Measurements from ENCODE around the gene TMEM204. TPM values are rescaled to one million over a fixed set of nuclear protein-coding genes. Genes with fewer than 3 reads are reported as not detected.

The TMEM204 gene
- total RNA-seq, 3 donors from 2014 or later (not counting 1 experiment from before 2014, with no cell fraction given) = 3.3 to 14.1 (median 7.8) TPM

DNA sequence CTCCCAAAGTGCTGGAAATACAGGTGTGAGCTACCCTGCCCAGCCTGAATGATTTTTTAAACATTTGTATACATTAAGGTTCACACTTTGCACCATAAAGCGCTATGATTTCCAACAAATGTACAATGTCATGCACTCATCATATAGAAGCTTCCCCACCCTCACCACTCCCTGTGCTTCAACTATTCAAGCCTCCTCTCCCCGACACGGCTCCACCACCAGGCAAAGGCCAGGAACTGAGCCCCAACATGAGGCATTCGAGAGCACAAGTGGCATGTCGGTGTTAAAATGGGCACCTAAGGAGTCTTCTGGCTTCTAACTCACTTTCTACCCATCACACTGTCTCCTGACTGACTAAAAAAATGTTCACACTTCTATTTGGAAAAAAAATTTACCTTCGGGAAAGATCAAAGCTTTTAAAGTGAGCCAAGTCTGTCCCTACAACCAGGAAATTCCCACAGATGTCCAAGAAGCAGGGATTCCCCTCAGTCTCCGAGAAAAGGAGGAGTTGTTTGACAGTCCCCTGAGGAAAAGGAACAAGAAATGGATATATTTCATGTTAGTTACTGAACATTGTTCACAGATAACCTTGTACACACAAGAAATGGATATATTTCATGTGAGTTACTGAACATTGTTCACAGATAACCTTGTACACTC is 37.7 kb downstream of the TMEM204 start:
- H3K9me3 ChIP-seq (ENCODE audit: control insufficient read depth, insufficient read depth, low read length) = no peaks in the 10 kb centered on the region
- DNase-seq (no peak), ATAC-seq (no peak)
- WGBS (ENCODE audit: insufficient coverage) = 89% methylated on average over 7 of the region's 7 CpGs
- Mint-ChIP-seq H3K9me3 (no peaks in the 10 kb centered on the region), H3K27me3 (ENCODE audit: low read depth in 2 of 2) (no peaks in the 10 kb centered on the region), H3K36me3 (no peaks in the 10 kb centered on the region), H3K4me3 (no peak overlapping the region), H3K4me1 (no peaks in the 10 kb centered on the region), H3K27ac (no peak overlapping the region)
- TF ChIP-seq, protein P1, sequence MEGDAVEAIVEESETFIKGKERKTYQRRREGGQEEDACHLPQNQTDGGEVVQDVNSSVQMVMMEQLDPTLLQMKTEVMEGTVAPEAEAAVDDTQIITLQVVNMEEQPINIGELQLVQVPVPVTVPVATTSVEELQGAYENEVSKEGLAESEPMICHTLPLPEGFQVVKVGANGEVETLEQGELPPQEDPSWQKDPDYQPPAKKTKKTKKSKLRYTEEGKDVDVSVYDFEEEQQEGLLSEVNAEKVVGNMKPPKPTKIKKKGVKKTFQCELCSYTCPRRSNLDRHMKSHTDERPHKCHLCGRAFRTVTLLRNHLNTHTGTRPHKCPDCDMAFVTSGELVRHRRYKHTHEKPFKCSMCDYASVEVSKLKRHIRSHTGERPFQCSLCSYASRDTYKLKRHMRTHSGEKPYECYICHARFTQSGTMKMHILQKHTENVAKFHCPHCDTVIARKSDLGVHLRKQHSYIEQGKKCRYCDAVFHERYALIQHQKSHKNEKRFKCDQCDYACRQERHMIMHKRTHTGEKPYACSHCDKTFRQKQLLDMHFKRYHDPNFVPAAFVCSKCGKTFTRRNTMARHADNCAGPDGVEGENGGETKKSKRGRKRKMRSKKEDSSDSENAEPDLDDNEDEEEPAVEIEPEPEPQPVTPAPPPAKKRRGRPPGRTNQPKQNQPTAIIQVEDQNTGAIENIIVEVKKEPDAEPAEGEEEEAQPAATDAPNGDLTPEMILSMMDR (IDR thresholded peaks at IDR 0.05) = no peak
- no peaks in the 10 kb centered on the region for H3K4me1 ChIP-seq (ENCODE audit: control insufficient read depth, insufficient read depth, low read length)
- no peak overlapping the region for H3K27ac ChIP-seq (ENCODE audit: low read length)
- no peaks in the 10 kb centered on the region for H3K27me3 ChIP-seq (ENCODE audit: control insufficient read depth, insufficient read depth, low read length)
- no peaks in the 10 kb centered on the region for H3K36me3 ChIP-seq (ENCODE audit: control insufficient read depth, insufficient read depth, low read length)
- intact Hi-C loops (cut with micrococcal nuclease) = no loop called here
- H3K4me3 ChIP-seq (ENCODE audit: low read length) = no peak overlapping the region

DNA sequence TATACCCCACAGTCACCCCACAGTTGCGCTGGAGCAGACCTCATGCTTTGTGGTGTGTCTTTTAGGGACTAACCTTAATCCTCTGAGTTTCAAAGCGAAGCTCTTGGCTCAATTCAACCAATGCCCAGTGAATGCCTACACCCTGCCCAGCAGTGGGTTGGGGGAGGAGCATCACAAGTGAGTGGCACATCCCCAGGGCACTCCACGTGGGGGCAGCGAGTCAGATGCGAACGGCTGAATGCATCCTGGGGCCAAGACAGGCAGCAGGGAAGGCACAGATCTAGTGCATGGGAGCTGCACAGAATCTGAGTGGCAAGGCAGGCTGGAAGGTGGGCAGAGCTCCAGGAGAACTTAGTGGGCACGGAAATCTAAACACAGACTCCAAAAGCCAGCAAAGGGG is 39.2 kb downstream of the TMEM204 start:
- no peak overlapping the region for H3K4me3 ChIP-seq (ENCODE audit: low read length)
- DNase-seq (no peak), ATAC-seq (no peak)
- no peak overlapping the region for H3K4me3 Mint-ChIP-seq
- H3K27ac Mint-ChIP-seq = no peak overlapping the region
- no peaks in the 10 kb centered on the region for H3K4me1 ChIP-seq (ENCODE audit: control insufficient read depth, insufficient read depth, low read length)
- no peak overlapping the region for H3K27ac ChIP-seq (ENCODE audit: low read length)
- no peaks in the 10 kb centered on the region for H3K36me3 ChIP-seq (ENCODE audit: control insufficient read depth, insufficient read depth, low read length)
- H3K36me3 Mint-ChIP-seq = no peaks in the 10 kb centered on the region
- no peaks in the 10 kb centered on the region for H3K4me1 Mint-ChIP-seq
- H3K27me3 ChIP-seq (ENCODE audit: control insufficient read depth, insufficient read depth, low read length) = no peaks in the 10 kb centered on the region
- TF ChIP-seq, protein P1 (IDR thresholded peaks at IDR 0.05) = no peak
- H3K27me3 Mint-ChIP-seq (ENCODE audit: low read depth in 2 of 2) = no peaks in the 10 kb centered on the region
- H3K9me3 Mint-ChIP-seq = no peaks in the 10 kb centered on the region
- 86% methylated on average over 7 of the region's 7 CpGs for WGBS (ENCODE audit: insufficient coverage)
- intact Hi-C loops (cut with micrococcal nuclease) = no loop called here
- H3K9me3 ChIP-seq (ENCODE audit: control insufficient read depth, insufficient read depth, low read length) = no peaks in the 10 kb centered on the region

DNA sequence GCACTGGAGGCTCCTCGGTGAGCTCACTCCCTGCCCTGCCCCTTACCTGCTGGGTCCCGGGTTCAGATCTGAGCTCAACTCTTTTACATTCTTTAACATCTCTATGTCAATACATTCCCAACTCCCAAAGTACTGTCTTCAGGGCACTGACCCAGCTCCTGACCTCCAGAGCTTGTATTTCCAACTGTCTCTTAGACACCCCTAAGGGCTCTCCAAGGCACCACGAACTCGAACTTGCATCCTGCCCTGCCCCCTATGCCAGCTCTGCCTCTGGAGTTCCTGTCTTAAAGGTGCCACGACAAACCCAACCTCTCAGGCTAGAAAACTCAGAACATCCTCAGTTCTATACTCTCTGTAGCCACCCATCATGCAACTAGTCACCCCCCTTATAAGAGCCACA is 39.8 kb downstream of the TMEM204 start:
- intact Hi-C loops (cut with micrococcal nuclease) = no loop called here
- DNase-seq = no peak
- no peaks in the 10 kb centered on the region for H3K27me3 ChIP-seq (ENCODE audit: control insufficient read depth, insufficient read depth, low read length)
- H3K36me3 Mint-ChIP-seq = no peaks in the 10 kb centered on the region
- no peak for ATAC-seq
- H3K9me3 ChIP-seq (ENCODE audit: control insufficient read depth, insufficient read depth, low read length) = no peaks in the 10 kb centered on the region
- 87% methylated on average over 5 of the region's 5 CpGs for WGBS (ENCODE audit: insufficient coverage)
- H3K9me3 Mint-ChIP-seq = no peaks in the 10 kb centered on the region
- TF ChIP-seq, protein P1 (IDR thresholded peaks at IDR 0.05) = no peak
- H3K27ac Mint-ChIP-seq = no peak overlapping the region
- no peaks in the 10 kb centered on the region for H3K36me3 ChIP-seq (ENCODE audit: control insufficient read depth, insufficient read depth, low read length)
- no peak overlapping the region for H3K4me3 Mint-ChIP-seq
- no peak overlapping the region for H3K27ac ChIP-seq (ENCODE audit: low read length)
- no peaks in the 10 kb centered on the region for H3K27me3 Mint-ChIP-seq (ENCODE audit: low read depth in 2 of 2)
- no peaks in the 10 kb centered on the region for H3K4me1 ChIP-seq (ENCODE audit: control insufficient read depth, insufficient read depth, low read length)
- H3K4me1 Mint-ChIP-seq = no peaks in the 10 kb centered on the region
- no peak overlapping the region for H3K4me3 ChIP-seq (ENCODE audit: low read length)

DNA sequence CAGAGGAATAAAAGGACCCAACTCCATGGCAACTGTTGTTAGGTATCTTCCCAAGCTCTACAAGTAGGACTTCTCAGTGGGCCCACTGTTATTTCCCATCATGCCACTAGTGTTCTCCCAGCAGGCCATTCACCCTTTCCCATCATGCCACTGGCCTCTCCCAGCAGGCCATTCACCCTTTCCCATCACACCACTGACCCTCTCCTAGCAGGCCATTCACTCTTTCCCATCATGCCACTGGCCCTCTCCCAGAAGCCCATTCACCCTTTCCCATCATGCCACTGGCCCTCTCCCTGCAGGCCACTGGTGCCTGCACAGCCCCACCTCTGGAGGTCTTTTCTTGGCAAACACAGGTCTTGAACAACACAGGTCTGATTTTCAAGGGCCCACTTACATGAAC is 42.1 kb downstream of the TMEM204 start:
- H3K4me3 Mint-ChIP-seq = no peak overlapping the region
- H3K36me3 ChIP-seq (ENCODE audit: control insufficient read depth, insufficient read depth, low read length) = no peaks in the 10 kb centered on the region
- H3K27me3 Mint-ChIP-seq (ENCODE audit: low read depth in 2 of 2) = no peaks in the 10 kb centered on the region
- no peak for ATAC-seq
- intact Hi-C loops (cut with micrococcal nuclease) = no loop called here
- DNase-seq = no peak
- H3K9me3 Mint-ChIP-seq = no peaks in the 10 kb centered on the region
- no peak overlapping the region for H3K27ac Mint-ChIP-seq
- H3K27ac ChIP-seq (ENCODE audit: low read length) = no peak overlapping the region
- no peaks in the 10 kb centered on the region for H3K36me3 Mint-ChIP-seq
- H3K27me3 ChIP-seq (ENCODE audit: control insufficient read depth, insufficient read depth, low read length) = no peaks in the 10 kb centered on the region
- H3K4me1 ChIP-seq (ENCODE audit: control insufficient read depth, insufficient read depth, low read length) = no peaks in the 10 kb centered on the region
- H3K9me3 ChIP-seq (ENCODE audit: control insufficient read depth, insufficient read depth, low read length) = no peaks in the 10 kb centered on the region
- no peaks in the 10 kb centered on the region for H3K4me1 Mint-ChIP-seq
- H3K4me3 ChIP-seq (ENCODE audit: low read length) = no peak overlapping the region
- TF ChIP-seq, protein P1 (IDR thresholded peaks at IDR 0.05) = no peak

Measured in natural killer cell (primary cell).